ENCODE results near the gene GOLGA6B. TPM values are rescaled to one million over a fixed set of nuclear protein-coding genes. Genes with fewer than 3 reads are reported as not detected.

The GOLGA6B gene
- total RNA-seq, 3 donors from 2014 or later (not counting 1 experiment from before 2014, with no cell fraction given) = 1.1 TPM; not detected in 2

GRCh38 chr15:72685301-72685924, 30.9 kb downstream of the GOLGA6B start:
- TF ChIP-seq CTCF (IDR thresholded peaks at IDR 0.05) = no peak
- H3K27ac ChIP-seq (ENCODE audit: low read length) = peak overlapping the region; percentile 95
- Mint-ChIP-seq H3K4me3 (peak overlapping the region; percentile 98), H3K36me3 (no peaks in the 10 kb centered on the region), H3K9me3 (no peaks in the 10 kb centered on the region), H3K27ac (peak overlapping the region; percentile 95 to 96), H3K27me3 (ENCODE audit: low read depth in 2 of 2) (no peaks in the 10 kb centered on the region), H3K4me1 (peaks cover 17 to 19% of the 10 kb centered on the region in 2 donors)
- 40% methylated on average over 20 of the region's 23 CpGs for WGBS (ENCODE audit: insufficient coverage)
- no peaks in the 10 kb centered on the region for H3K36me3 ChIP-seq (ENCODE audit: control insufficient read depth, insufficient read depth, low read length)
- no peaks in the 10 kb centered on the region for H3K9me3 ChIP-seq (ENCODE audit: control insufficient read depth, insufficient read depth, low read length)
- ATAC-seq (no peak), DNase-seq (no peak)
- peaks cover 17% of the 10 kb centered on the region for H3K4me1 ChIP-seq (ENCODE audit: control insufficient read depth, insufficient read depth, low read length)
- intact Hi-C loops (cut with micrococcal nuclease) = loop anchor here (5.0 to 10.0 kb wide), 3 partner anchors 97 to 458 kb away; partner anchors contain the start of genes ADPGK and ARIH1
- H3K4me3 ChIP-seq (ENCODE audit: low read length) = peak overlapping the region; percentile 94
- H3K27me3 ChIP-seq (ENCODE audit: control insufficient read depth, insufficient read depth, low read length) = no peaks in the 10 kb centered on the region

- WGBS (ENCODE audit: insufficient coverage) = under 1% methylated on average over 49 of the region's 49 CpGs
- H3K27ac Mint-ChIP-seq = peak within 1 kb of the TSS; percentile 95 to 96
Measured at GRCh38 chr15:72685925-72686794, 31.7 kb downstream of the GOLGA6B start, which contains the start of the genes BBS4 and HIGD2B. BBS4 (plus strand) TSS chr15:72686207; CDS start chr15:72686228, 21 bp downstream. HIGD2B (minus strand) TSS chr15:72686182; CDS start chr15:72676374, 9,808 bp downstream.

GRCh38 chr15:72688697-72689096, 34.2 kb downstream of the GOLGA6B start:
- peaks cover 19 to 22% of the 10 kb centered on the region in 2 donors for H3K4me1 Mint-ChIP-seq
- intact Hi-C loops (cut with micrococcal nuclease) = loop anchor here (5.0 to 10.0 kb wide), 3 partner anchors 94 to 461 kb away; partner anchors contain the start of genes ADPGK and ARIH1
- H3K27ac Mint-ChIP-seq = no peak overlapping the region
- ATAC-seq (no peak), DNase-seq (no peak)
- Histone ChIP-seq H3K27me3 (ENCODE audit: control insufficient read depth, insufficient read depth, low read length) (no peaks in the 10 kb centered on the region), H3K9me3 (ENCODE audit: control insufficient read depth, insufficient read depth, low read length) (no peaks in the 10 kb centered on the region), H3K36me3 (ENCODE audit: control insufficient read depth, insufficient read depth, low read length) (no peaks in the 10 kb centered on the region), H3K4me3 (ENCODE audit: low read length) (no peak overlapping the region), H3K4me1 (ENCODE audit: control insufficient read depth, insufficient read depth, low read length) (peaks cover 17% of the 10 kb centered on the region), H3K27ac (ENCODE audit: low read length) (no peak overlapping the region)
- WGBS (ENCODE audit: insufficient coverage) = 100% methylated on average over 4 of the region's 5 CpGs
- H3K4me3 Mint-ChIP-seq = peak overlapping the region; percentile 62
- TF ChIP-seq CTCF (IDR thresholded peaks at IDR 0.05) = no peak
- H3K9me3 Mint-ChIP-seq = no peaks in the 10 kb centered on the region
- no peaks in the 10 kb centered on the region for H3K36me3 Mint-ChIP-seq
- H3K27me3 Mint-ChIP-seq (ENCODE audit: low read depth in 2 of 2) = no peaks in the 10 kb centered on the region

More at GRCh38 chr15:72685925-72686794, 31.7 kb downstream of the GOLGA6B start, which contains the start of the genes BBS4 and HIGD2B:
- H3K27ac ChIP-seq (ENCODE audit: low read length) = peak within 1 kb of the TSS; percentile 95
- Mint-ChIP-seq H3K4me3 (peak within 1 kb of the TSS; percentile 98), H3K4me1 (peaks cover 17 to 19% of the 10 kb centered on the region in 2 donors), H3K27me3 (ENCODE audit: low read depth in 2 of 2) (no peaks in the 10 kb centered on the region), H3K36me3 (no peaks in the 10 kb centered on the region), H3K9me3 (no peaks in the 10 kb centered on the region)
- no peaks in the 10 kb centered on the region for H3K9me3 ChIP-seq (ENCODE audit: control insufficient read depth, insufficient read depth, low read length)
- H3K27me3 ChIP-seq (ENCODE audit: control insufficient read depth, insufficient read depth, low read length) = no peaks in the 10 kb centered on the region
- DNase-seq (peak; percentile 82 to 92), ATAC-seq (peak; percentile 95 to 97 (median 95))
- intact Hi-C loops (cut with micrococcal nuclease) = loop anchor here (5.0 to 10.0 kb wide), 3 partner anchors 96 to 459 kb away; partner anchors contain the start of genes ADPGK and ARIH1
- H3K4me1 ChIP-seq (ENCODE audit: control insufficient read depth, insufficient read depth, low read length) = peaks cover 17% of the 10 kb centered on the region
- no peaks in the 10 kb centered on the region for H3K36me3 ChIP-seq (ENCODE audit: control insufficient read depth, insufficient read depth, low read length)
- TF ChIP-seq CTCF (IDR thresholded peaks at IDR 0.05) = no peak
- peak within 1 kb of the TSS; percentile 94 for H3K4me3 ChIP-seq (ENCODE audit: low read length)

All from natural killer cell (primary cell).